ENCODE results near the gene PYCR2.

DNA sequence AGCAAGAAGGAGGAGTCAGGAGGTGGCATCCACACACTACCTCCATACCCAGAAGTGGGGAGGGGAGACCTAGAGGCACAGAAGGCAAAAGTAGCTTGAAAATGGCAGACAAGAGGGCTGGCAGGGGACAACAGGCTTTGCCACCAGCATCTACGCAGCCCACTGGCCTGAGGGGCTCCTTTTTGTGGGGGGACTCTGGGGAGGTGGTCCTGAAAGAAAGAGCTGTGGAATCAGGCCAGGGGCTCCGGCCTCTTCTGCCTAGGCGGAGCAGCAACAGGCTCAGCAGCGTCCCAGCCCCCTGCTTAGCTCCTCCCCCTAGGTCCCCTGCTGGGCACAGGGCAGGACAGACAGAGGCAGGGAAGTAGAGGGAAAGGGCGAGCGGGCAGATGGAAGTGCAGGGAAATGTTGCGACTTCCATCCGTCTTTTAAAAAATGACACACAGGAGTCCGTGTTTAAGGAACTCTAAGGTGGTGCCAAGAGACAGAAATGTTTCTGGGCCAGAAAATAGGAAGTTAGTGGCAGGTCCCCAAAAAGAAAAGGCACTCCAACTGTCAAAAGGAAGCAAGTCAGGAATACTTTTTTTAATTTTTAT is 27.0 kb upstream of the PYCR2 start:
- TF ChIP-seq, protein P1, sequence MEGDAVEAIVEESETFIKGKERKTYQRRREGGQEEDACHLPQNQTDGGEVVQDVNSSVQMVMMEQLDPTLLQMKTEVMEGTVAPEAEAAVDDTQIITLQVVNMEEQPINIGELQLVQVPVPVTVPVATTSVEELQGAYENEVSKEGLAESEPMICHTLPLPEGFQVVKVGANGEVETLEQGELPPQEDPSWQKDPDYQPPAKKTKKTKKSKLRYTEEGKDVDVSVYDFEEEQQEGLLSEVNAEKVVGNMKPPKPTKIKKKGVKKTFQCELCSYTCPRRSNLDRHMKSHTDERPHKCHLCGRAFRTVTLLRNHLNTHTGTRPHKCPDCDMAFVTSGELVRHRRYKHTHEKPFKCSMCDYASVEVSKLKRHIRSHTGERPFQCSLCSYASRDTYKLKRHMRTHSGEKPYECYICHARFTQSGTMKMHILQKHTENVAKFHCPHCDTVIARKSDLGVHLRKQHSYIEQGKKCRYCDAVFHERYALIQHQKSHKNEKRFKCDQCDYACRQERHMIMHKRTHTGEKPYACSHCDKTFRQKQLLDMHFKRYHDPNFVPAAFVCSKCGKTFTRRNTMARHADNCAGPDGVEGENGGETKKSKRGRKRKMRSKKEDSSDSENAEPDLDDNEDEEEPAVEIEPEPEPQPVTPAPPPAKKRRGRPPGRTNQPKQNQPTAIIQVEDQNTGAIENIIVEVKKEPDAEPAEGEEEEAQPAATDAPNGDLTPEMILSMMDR (IDR thresholded peaks at IDR 0.05; ENCODE audit: insufficient read depth, low read length, poor library complexity, severe bottlenecking), result no peak
- TF ChIP-seq EZH2phosphoT487 (conservative IDR thresholded peaks at IDR 0.05; ENCODE audit: low read length), result no peak

Data from SU-DHL-6 (cell line).